ENCODE results near the gene CLIP1.
A peak's percentile ranks its signal among the peaks of the same experiment; 100 is the strongest.
"Not testable (repeated sequence)": the region's sequence is repeated elsewhere in the genome, so short reads cannot be mapped to it uniquely, and the experiment has no call there.

CLIP1 gene

GRCh38 chr12:122403115-122403770 lies 19.2 kb downstream of the CLIP1 start:
- no peak for DNase-seq (ENCODE audit: low read depth, low spot score)
- Histone ChIP-seq H3K9ac (ENCODE audit: insufficient read length, low read depth) (no peak overlapping the region), H3K4me3 (ENCODE audit: insufficient read length, low read depth) (no peak overlapping the region), H3K9me3 (ENCODE audit: insufficient read depth, low read length) (no peaks in the 10 kb centered on the region), H3K27me3 (ENCODE audit: insufficient read depth, insufficient read length) (no peaks in the 10 kb centered on the region), H3K36me3 (ENCODE audit: insufficient read depth, insufficient read length, low read length) (peaks cover 5% of the 10 kb centered on the region), H3K4me1 (ENCODE audit: insufficient read depth, insufficient read length) (peaks cover 6% of the 10 kb centered on the region)
- TF ChIP-seq SUZ12 (IDR thresholded peaks at IDR 0.05; ENCODE audit: extremely low read depth, insufficient read depth, insufficient read length) (no peak), ZNF274 (IDR thresholded peaks at IDR 0.05; ENCODE audit: low read depth, low read length) (no peak), YY1 (IDR thresholded peaks at IDR 0.05; ENCODE audit: insufficient read depth, insufficient read length) (no peak)

- Histone ChIP-seq H3K27me3 (ENCODE audit: insufficient read depth, insufficient read length) (no peaks in the 10 kb centered on the region), H3K4me1 (ENCODE audit: insufficient read depth, insufficient read length) (peaks cover 6% of the 10 kb centered on the region), H3K36me3 (ENCODE audit: insufficient read depth, insufficient read length, low read length) (peaks cover 5% of the 10 kb centered on the region), H3K9ac (ENCODE audit: insufficient read length, low read depth) (no peak overlapping the region), H3K9me3 (ENCODE audit: insufficient read depth, low read length) (no peaks in the 10 kb centered on the region), H3K4me3 (ENCODE audit: insufficient read length, low read depth) (no peak overlapping the region)
- DNase-seq (ENCODE audit: low read depth, low spot score): no peak
- TF ChIP-seq SUZ12 (IDR thresholded peaks at IDR 0.05; ENCODE audit: extremely low read depth, insufficient read depth, insufficient read length) (no peak), ZNF274 (IDR thresholded peaks at IDR 0.05; ENCODE audit: low read depth, low read length) (no peak), YY1 (IDR thresholded peaks at IDR 0.05; ENCODE audit: insufficient read depth, insufficient read length) (no peak)
Measured at GRCh38 chr12:122402264-122402663, 20.2 kb downstream of the CLIP1 start.

GRCh38 chr12:122399592-122400373 lies 22.7 kb downstream of the CLIP1 start:
- no peaks in the 10 kb centered on the region for H3K27me3 ChIP-seq (ENCODE audit: insufficient read depth, insufficient read length)
- peak overlapping the region; percentile 22 for H3K4me3 ChIP-seq (ENCODE audit: insufficient read length, low read depth)
- DNase-seq (ENCODE audit: low read depth, low spot score): peak; percentile 68
- H3K36me3 ChIP-seq (ENCODE audit: insufficient read depth, insufficient read length, low read length): peaks cover 9% of the 10 kb centered on the region
- H3K9ac ChIP-seq (ENCODE audit: insufficient read length, low read depth): peak overlapping the region; percentile 69
- H3K9me3 ChIP-seq (ENCODE audit: insufficient read depth, low read length): no peaks in the 10 kb centered on the region
- peaks cover 6% of the 10 kb centered on the region for H3K4me1 ChIP-seq (ENCODE audit: insufficient read depth, insufficient read length)
- TF ChIP-seq YY1 (IDR thresholded peaks at IDR 0.05; ENCODE audit: insufficient read depth, insufficient read length): no peak
- no peak for TF ChIP-seq ZNF274 (IDR thresholded peaks at IDR 0.05; ENCODE audit: low read depth, low read length)
- no peak for TF ChIP-seq SUZ12 (IDR thresholded peaks at IDR 0.05; ENCODE audit: extremely low read depth, insufficient read depth, insufficient read length)

GRCh38 chr12:122399254-122399591 lies 23.2 kb downstream of the CLIP1 start:
- Histone ChIP-seq H3K27me3 (ENCODE audit: insufficient read depth, insufficient read length) (no peaks in the 10 kb centered on the region), H3K9ac (ENCODE audit: insufficient read length, low read depth) (peak overlapping the region; percentile 69), H3K9me3 (ENCODE audit: insufficient read depth, low read length) (no peaks in the 10 kb centered on the region), H3K4me3 (ENCODE audit: insufficient read length, low read depth) (peak overlapping the region; percentile 8), H3K4me1 (ENCODE audit: insufficient read depth, insufficient read length) (peaks cover 6% of the 10 kb centered on the region), H3K36me3 (ENCODE audit: insufficient read depth, insufficient read length, low read length) (peaks cover 9% of the 10 kb centered on the region)
- no peak for TF ChIP-seq YY1 (IDR thresholded peaks at IDR 0.05; ENCODE audit: insufficient read depth, insufficient read length)
- TF ChIP-seq SUZ12 (IDR thresholded peaks at IDR 0.05; ENCODE audit: extremely low read depth, insufficient read depth, insufficient read length): no peak
- no peak for TF ChIP-seq ZNF274 (IDR thresholded peaks at IDR 0.05; ENCODE audit: low read depth, low read length)
- DNase-seq (ENCODE audit: low read depth, low spot score): no peak

- not testable (repeated sequence) for DNase-seq (ENCODE audit: low read depth, low spot score); H3K9ac ChIP-seq (ENCODE audit: insufficient read length, low read depth); H3K4me3 ChIP-seq (ENCODE audit: insufficient read length, low read depth); H3K4me1 ChIP-seq (ENCODE audit: insufficient read depth, insufficient read length); H3K36me3 ChIP-seq (ENCODE audit: insufficient read depth, insufficient read length, low read length); H3K27me3 ChIP-seq (ENCODE audit: insufficient read depth, insufficient read length); H3K9me3 ChIP-seq (ENCODE audit: insufficient read depth, low read length)
Measured at GRCh38 chr12:122397981-122398380, 24.5 kb downstream of the CLIP1 start.

- no peaks in the 10 kb centered on the region for H3K9me3 ChIP-seq (ENCODE audit: insufficient read depth, low read length)
- no peak overlapping the region for H3K9ac ChIP-seq (ENCODE audit: insufficient read length, low read depth)
- no peaks in the 10 kb centered on the region for H3K27me3 ChIP-seq (ENCODE audit: insufficient read depth, insufficient read length)
- no peak for DNase-seq (ENCODE audit: low read depth, low spot score)
- TF ChIP-seq SUZ12 (IDR thresholded peaks at IDR 0.05; ENCODE audit: extremely low read depth, insufficient read depth, insufficient read length): no peak
- no peak for TF ChIP-seq ZNF274 (IDR thresholded peaks at IDR 0.05; ENCODE audit: low read depth, low read length)
- TF ChIP-seq YY1 (IDR thresholded peaks at IDR 0.05; ENCODE audit: insufficient read depth, insufficient read length): no peak
- H3K4me1 ChIP-seq (ENCODE audit: insufficient read depth, insufficient read length): peaks cover 5% of the 10 kb centered on the region
- H3K36me3 ChIP-seq (ENCODE audit: insufficient read depth, insufficient read length, low read length): peaks cover 7% of the 10 kb centered on the region
- no peak overlapping the region for H3K4me3 ChIP-seq (ENCODE audit: insufficient read length, low read depth)
Measured at GRCh38 chr12:122395319-122395718, 27.1 kb downstream of the CLIP1 start.

- Histone ChIP-seq H3K9ac (ENCODE audit: insufficient read length, low read depth) (no peak overlapping the region), H3K4me3 (ENCODE audit: insufficient read length, low read depth) (no peak overlapping the region), H3K36me3 (ENCODE audit: insufficient read depth, insufficient read length, low read length) (peaks cover 7% of the 10 kb centered on the region), H3K9me3 (ENCODE audit: insufficient read depth, low read length) (no peaks in the 10 kb centered on the region), H3K27me3 (ENCODE audit: insufficient read depth, insufficient read length) (no peaks in the 10 kb centered on the region), H3K4me1 (ENCODE audit: insufficient read depth, insufficient read length) (peaks cover 4% of the 10 kb centered on the region)
- DNase-seq (ENCODE audit: low read depth, low spot score): no peak
- TF ChIP-seq YY1 (IDR thresholded peaks at IDR 0.05; ENCODE audit: insufficient read depth, insufficient read length): no peak
- no peak for TF ChIP-seq SUZ12 (IDR thresholded peaks at IDR 0.05; ENCODE audit: extremely low read depth, insufficient read depth, insufficient read length)
- no peak for TF ChIP-seq ZNF274 (IDR thresholded peaks at IDR 0.05; ENCODE audit: low read depth, low read length)
Measured at GRCh38 chr12:122394626-122395194, 27.8 kb downstream of the CLIP1 start.

Data from NT2/D1 (cell line).